Activated CD8-positive, alpha-beta memory T cell treated with anti-CD3 and anti-CD28 coated beads, Interleukin-2, amount 10 ng/mL, durations not matched to agents 7 days and 5 days (primary cell): ENCODE data around the gene GALM. TPM values are rescaled to one million over a fixed set of nuclear protein-coding genes. Genes with fewer than 3 reads are reported as not detected.
"Not testable (repeated sequence)": the region's sequence is repeated elsewhere in the genome, so short reads cannot be mapped to it uniquely, and the experiment has no call there.

ENCODE experiments used
- ATAC-seq: fragments of 150-1000 bp; cut with Tn5 transposase; one replicate; pipeline ENCODE4 v1.10.0; 2021; ENCODE audit warnings: moderate library complexity
- CTCF ChIA-PET: fragments of 350-600 bp; sonication (Branson Sonifier 250); formaldehyde crosslinking; loops from one replicate; lab custom pipeline; 2021; ENCODE audit warnings: antibody characterized with exemption; lab: Charles Lee
- DNase-seq: peaks from one replicate; pipeline ENCODE4 v3.0.0-alpha.2; 2020
- H3K27ac Mint-ChIP-seq: one replicate; pipeline ENCODE4 v1.8.0; 2021; ENCODE audit warnings: mild to moderate bottlenecking, mixed read lengths
- H3K27me3 Mint-ChIP-seq: one replicate; pipeline ENCODE4 v1.8.0; 2021; ENCODE audit warnings: mixed read lengths
- H3K36me3 Mint-ChIP-seq: one replicate; pipeline ENCODE4 v1.8.0; 2021; ENCODE audit warnings: mild to moderate bottlenecking, mixed read lengths
- H3K4me1 Mint-ChIP-seq: one replicate; pipeline ENCODE4 v1.8.0; 2021; ENCODE audit warnings: mixed read lengths
- H3K4me3 Mint-ChIP-seq: one replicate; pipeline ENCODE4 v1.8.0; 2021; ENCODE audit warnings: mild to moderate bottlenecking, moderate library complexity, mixed read lengths
- H3K9me3 Mint-ChIP-seq: one replicate; pipeline ENCODE4 v1.8.0; 2022; ENCODE audit warnings: low read depth, mixed read lengths
- total RNA-seq, 2 experiments: library from RNA; stranded (reverse); gene quantifications; one replicate each; pipeline ENCODE4 v1.2.3, GENCODE V29; 2021

GALM gene
- total RNA-seq, 2 experiments from 2014 or later, result 67.1 to 86.0 TPM

GRCh38 chr2:38671303-38671702, 5.4 kb downstream of the GALM start:
- ATAC-seq (no peak), DNase-seq (no peak)
- H3K36me3 Mint-ChIP-seq, result peaks cover 66% of the 10 kb centered on the region
- H3K27me3 Mint-ChIP-seq, result no peaks in the 10 kb centered on the region
- peaks cover 67% of the 10 kb centered on the region for H3K4me1 Mint-ChIP-seq
- H3K4me3 Mint-ChIP-seq, result peak overlapping the region; percentile 41
- CTCF ChIA-PET, result interaction anchor here (1.1 to 3.3 kb wide), 6 partner anchors 11 to 90 kb away, joined by 3 to 21 read pairs (median 7); partner anchors contain the start of gene HNRNPLL
- H3K27ac Mint-ChIP-seq, result peak overlapping the region; percentile 65
- H3K9me3 Mint-ChIP-seq, result no peaks in the 10 kb centered on the region

GRCh38 chr2:38671946-38672345, 6.0 kb downstream of the GALM start:
- CTCF ChIA-PET, result interaction anchor here (1.1 to 3.3 kb wide), 7 partner anchors 10 to 90 kb away, joined by 3 to 21 read pairs (median 6); partner anchors contain the start of gene HNRNPLL

GRCh38 chr2:38672445-38673391, 6.8 kb downstream of the GALM start:
- Mint-ChIP-seq H3K4me1 (peaks cover 74% of the 10 kb centered on the region), H3K27ac (peak overlapping the region; percentile 45)

More at GRCh38 chr2:38671946-38672345, 6.0 kb downstream of the GALM start:
- no peak for DNase-seq
- H3K4me1 Mint-ChIP-seq, result peaks cover 69% of the 10 kb centered on the region
- H3K36me3 Mint-ChIP-seq, result peaks cover 69% of the 10 kb centered on the region
- H3K27me3 Mint-ChIP-seq, result no peaks in the 10 kb centered on the region
- ATAC-seq, result no peak
- H3K9me3 Mint-ChIP-seq, result no peaks in the 10 kb centered on the region
- H3K4me3 Mint-ChIP-seq, result no peak overlapping the region
- peak overlapping the region; percentile 45 for H3K27ac Mint-ChIP-seq

GRCh38 chr2:38676681-38677080, 10.8 kb downstream of the GALM start:
- Mint-ChIP-seq H3K4me3 (no peak overlapping the region), H3K4me1 (peaks cover 59% of the 10 kb centered on the region), H3K36me3 (peaks cover 74% of the 10 kb centered on the region), H3K27ac (peak overlapping the region; percentile 81), H3K27me3 (no peaks in the 10 kb centered on the region), H3K9me3 (no peaks in the 10 kb centered on the region)
- CTCF ChIA-PET, result interaction anchor here (0.9 to 2.2 kb wide), 3 partner anchors 9 to 95 kb away, joined by 3 to 8 read pairs (median 3); partner anchors contain the start of gene HNRNPLL
- no peak for ATAC-seq
- no peak for DNase-seq

More at GRCh38 chr2:38672445-38673391, 6.8 kb downstream of the GALM start:
- CTCF ChIA-PET, result interaction anchor here (1.2 to 3.3 kb wide), 5 partner anchors 9 to 91 kb away, joined by 6 to 21 read pairs (median 8); partner anchors contain the start of gene HNRNPLL
- DNase-seq (no peak), ATAC-seq (no peak)
- Mint-ChIP-seq H3K9me3 (no peaks in the 10 kb centered on the region), H3K4me3 (no peak overlapping the region), H3K27me3 (no peaks in the 10 kb centered on the region), H3K36me3 (peaks cover 70% of the 10 kb centered on the region)

GRCh38 chr2:38680868-38681267, 15.0 kb downstream of the GALM start:
- not testable (repeated sequence) for H3K4me3 Mint-ChIP-seq, ATAC-seq, DNase-seq, H3K9me3 Mint-ChIP-seq, H3K27me3 Mint-ChIP-seq
- CTCF ChIA-PET, result interaction anchor here (1.2 to 5.7 kb wide), 8 partner anchors 9 to 77 kb away, joined by 4 to 57 read pairs (median 5); partner anchors contain the start of genes GALM and HNRNPLL
- H3K36me3 Mint-ChIP-seq, result peaks cover 83% of the 10 kb centered on the region
- peaks cover 68% of the 10 kb centered on the region for H3K4me1 Mint-ChIP-seq
- H3K27ac Mint-ChIP-seq, result peak overlapping the region; percentile 26

GRCh38 chr2:38682008-38682575, 16.2 kb downstream of the GALM start:
- H3K27ac Mint-ChIP-seq, result peak overlapping the region; percentile 91
- H3K4me3 Mint-ChIP-seq, result peak overlapping the region; percentile 62
- peaks cover 60% of the 10 kb centered on the region for H3K4me1 Mint-ChIP-seq

GRCh38 chr2:38682620-38683019, 16.7 kb downstream of the GALM start:
- not testable (repeated sequence) for H3K9me3 Mint-ChIP-seq, H3K27me3 Mint-ChIP-seq
- peaks cover 81% of the 10 kb centered on the region for H3K36me3 Mint-ChIP-seq
- peak overlapping the region; percentile 62 for H3K4me3 Mint-ChIP-seq
- peaks cover 56% of the 10 kb centered on the region for H3K4me1 Mint-ChIP-seq
- ATAC-seq, result peak; percentile 31
- H3K27ac Mint-ChIP-seq, result peak overlapping the region; percentile 91
- CTCF ChIA-PET, result interaction anchor here (1.0 to 5.7 kb wide), 13 partner anchors 9 to 118 kb away, joined by 3 to 57 read pairs (median 6); partner anchors contain the start of genes GALM and HNRNPLL
- peak; percentile 43 for DNase-seq

More at GRCh38 chr2:38682008-38682575, 16.2 kb downstream of the GALM start:
- H3K9me3 Mint-ChIP-seq, result no peaks in the 10 kb centered on the region
- ATAC-seq (peak; percentile 81), DNase-seq (peak; percentile 48)
- CTCF ChIA-PET, result interaction anchor here (0.9 to 5.7 kb wide), 19 partner anchors 9 to 118 kb away, joined by 3 to 57 read pairs (median 5); partner anchors contain the start of genes GALM and HNRNPLL
- H3K36me3 Mint-ChIP-seq, result peaks cover 82% of the 10 kb centered on the region
- H3K27me3 Mint-ChIP-seq, result no peaks in the 10 kb centered on the region

- no peaks in the 10 kb centered on the region for H3K9me3 Mint-ChIP-seq
- H3K4me1 Mint-ChIP-seq, result peaks cover 50% of the 10 kb centered on the region
- H3K36me3 Mint-ChIP-seq, result peaks cover 79% of the 10 kb centered on the region
- H3K4me3 Mint-ChIP-seq, result no peak overlapping the region
- H3K27ac Mint-ChIP-seq, result peak overlapping the region; percentile 38
- ATAC-seq (no peak), DNase-seq (no peak)
- CTCF ChIA-PET, result interaction anchor here (0.9 to 5.7 kb wide), 3 partner anchors 25 to 80 kb away, joined by 3 to 57 read pairs (median 4); partner anchors contain the start of gene HNRNPLL
- no peaks in the 10 kb centered on the region for H3K27me3 Mint-ChIP-seq
Observed at GRCh38 chr2:38683766-38684165, 17.9 kb downstream of the GALM start.

- peaks cover 61% of the 10 kb centered on the region for H3K4me1 Mint-ChIP-seq
- CTCF ChIA-PET, result interaction anchor here (1.4 to 5.7 kb wide), 2 partner anchors 81 to 89 kb away, joined by 3 to 57 read pairs; partner anchors contain the start of gene HNRNPLL
- no peak for ATAC-seq
- H3K36me3 Mint-ChIP-seq, result peaks cover 76% of the 10 kb centered on the region
- H3K27me3 Mint-ChIP-seq, result no peaks in the 10 kb centered on the region
- no peak overlapping the region for H3K4me3 Mint-ChIP-seq
- peak overlapping the region; percentile 33 for H3K27ac Mint-ChIP-seq
- no peak for DNase-seq
- no peaks in the 10 kb centered on the region for H3K9me3 Mint-ChIP-seq
Observed at GRCh38 chr2:38685116-38685735, 19.3 kb downstream of the GALM start.

- ATAC-seq (peak; percentile 67), DNase-seq (no peak)
- H3K9me3 Mint-ChIP-seq, result no peaks in the 10 kb centered on the region
- H3K27ac Mint-ChIP-seq, result peak overlapping the region; percentile 71
- H3K36me3 Mint-ChIP-seq, result peaks cover 69% of the 10 kb centered on the region
- no peaks in the 10 kb centered on the region for H3K27me3 Mint-ChIP-seq
- peaks cover 64% of the 10 kb centered on the region for H3K4me1 Mint-ChIP-seq
- H3K4me3 Mint-ChIP-seq, result no peak overlapping the region
- CTCF ChIA-PET, result interaction anchor here (0.7 to 3.5 kb wide), 8 partner anchors 9 to 109 kb away, joined by 3 to 12 read pairs (median 4); partner anchors contain the start of gene HNRNPLL
Observed at GRCh38 chr2:38690499-38691420, 24.8 kb downstream of the GALM start.

- peaks cover 62% of the 10 kb centered on the region for H3K36me3 Mint-ChIP-seq
- H3K27me3 Mint-ChIP-seq, result no peaks in the 10 kb centered on the region
- H3K9me3 Mint-ChIP-seq, result no peaks in the 10 kb centered on the region
- H3K4me3 Mint-ChIP-seq, result no peak overlapping the region
- H3K4me1 Mint-ChIP-seq, result peaks cover 67% of the 10 kb centered on the region
- no peak for ATAC-seq
- CTCF ChIA-PET, result interaction anchor here (1.1 to 3.5 kb wide), 5 partner anchors 10 to 110 kb away, joined by 3 to 12 read pairs (median 6); partner anchors contain the start of gene HNRNPLL
- H3K27ac Mint-ChIP-seq, result peak overlapping the region; percentile 65
- no peak for DNase-seq
Observed at GRCh38 chr2:38691994-38692393, 26.1 kb downstream of the GALM start.
